IgD-negative memory B cell (primary cell): ENCODE results near the gene LSM12. TPM values are rescaled to one million over a fixed set of nuclear protein-coding genes. Genes with fewer than 3 reads are reported as not detected.
A peak's percentile ranks its signal among the peaks of the same experiment; 100 is the strongest.

Experiments
- H3K27ac Mint-ChIP-seq, 3 donors: one replicate each; pipeline ENCODE4 v1.8.0; 2020 to 2022; ENCODE audit warnings: mild to moderate bottlenecking in 3 of 3, mixed read lengths in 3 of 3, moderate library complexity in 1 of 3
- H3K27me3 Mint-ChIP-seq: one replicate; pipeline ENCODE4 v1.8.0; 2021; ENCODE audit warnings: mixed read lengths
- H3K36me3 Mint-ChIP-seq: one replicate; pipeline ENCODE4 v1.8.0; 2020; ENCODE audit warnings: mild to moderate bottlenecking, mixed read lengths
- H3K4me1 Mint-ChIP-seq, 3 donors: one replicate each; pipeline ENCODE4 v1.8.0; 2020 to 2022; ENCODE audit warnings: mixed read lengths in 3 of 3, mild to moderate bottlenecking in 1 of 3
- H3K4me3 Mint-ChIP-seq, 4 donors: one replicate each; pipeline ENCODE4 v1.8.0; 2020 to 2022; ENCODE audit warnings: mild to moderate bottlenecking in 4 of 4, mixed read lengths in 4 of 4, moderate library complexity in 3 of 4
- H3K9me3 Mint-ChIP-seq, 3 donors: one replicate each; pipeline ENCODE4 v1.8.0; 2020 to 2021; ENCODE audit warnings: mixed read lengths in 3 of 3, mild to moderate bottlenecking in 1 of 3
- polyA plus RNA-seq: library from polyadenylated mRNA; unstranded; fragments of 300-500 nt; fragmentation: Illumina TruSeq; gene quantifications from one replicate; pipeline ENCODE4 v1.2.3, GENCODE V29; 2021

Gene LSM12
- polyA plus RNA-seq, 1 donor from 2014 or later, result 73.4 TPM

DNA sequence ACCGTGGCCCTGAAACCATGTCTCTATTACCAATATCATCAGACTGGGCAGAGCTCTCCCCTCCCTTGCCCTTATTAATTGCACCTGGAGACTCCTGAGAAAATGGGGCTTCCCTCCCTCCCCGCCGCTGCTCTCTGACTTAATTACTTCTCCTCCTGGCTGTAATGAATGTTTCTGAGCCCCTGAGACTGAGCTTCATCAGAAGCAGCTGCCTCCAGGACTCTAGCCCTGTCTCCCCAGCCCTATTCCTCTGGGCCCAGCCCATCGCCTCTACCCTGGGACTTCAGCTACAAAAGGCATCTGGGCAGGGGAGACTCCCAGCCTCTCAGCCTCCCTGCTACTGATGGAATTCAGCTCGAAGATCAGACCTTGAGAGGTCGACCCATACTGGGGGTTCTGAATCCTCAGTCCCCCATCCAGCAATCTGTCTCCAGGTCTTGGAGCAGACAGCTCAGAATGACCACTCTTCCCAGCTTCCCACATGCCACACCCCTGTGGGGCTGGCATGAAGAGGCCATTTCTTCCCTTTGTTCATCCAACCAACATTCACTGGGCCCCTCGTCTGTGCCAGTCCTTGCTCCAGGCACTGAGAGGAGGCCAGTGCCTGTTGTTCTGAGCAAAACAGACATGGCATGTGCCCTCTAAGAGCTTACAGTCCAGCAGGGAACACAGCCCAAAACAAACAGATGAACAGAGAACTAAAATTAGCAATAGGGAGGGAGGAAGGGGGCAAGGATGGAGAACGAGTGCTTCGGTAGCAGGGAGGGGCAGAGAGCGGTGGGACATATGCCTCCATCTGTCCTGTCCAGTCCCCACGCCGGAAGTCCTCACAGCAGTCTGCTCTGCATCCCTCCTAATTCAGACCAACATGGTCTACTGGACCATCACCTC is 79.1 kb downstream of the LSM12 start:
- Mint-ChIP-seq H3K4me1 (peaks cover 1 to 5% (median 1%) of the 10 kb centered on the region in 3 donors), H3K9me3 (no peaks in the 10 kb centered on the region), H3K36me3 (no peaks in the 10 kb centered on the region), H3K27ac (peak overlapping the region in 1 of 3 donors; percentile 20), H3K4me3 (no peak overlapping the region), H3K27me3 (peaks cover 30% of the 10 kb centered on the region)

DNA sequence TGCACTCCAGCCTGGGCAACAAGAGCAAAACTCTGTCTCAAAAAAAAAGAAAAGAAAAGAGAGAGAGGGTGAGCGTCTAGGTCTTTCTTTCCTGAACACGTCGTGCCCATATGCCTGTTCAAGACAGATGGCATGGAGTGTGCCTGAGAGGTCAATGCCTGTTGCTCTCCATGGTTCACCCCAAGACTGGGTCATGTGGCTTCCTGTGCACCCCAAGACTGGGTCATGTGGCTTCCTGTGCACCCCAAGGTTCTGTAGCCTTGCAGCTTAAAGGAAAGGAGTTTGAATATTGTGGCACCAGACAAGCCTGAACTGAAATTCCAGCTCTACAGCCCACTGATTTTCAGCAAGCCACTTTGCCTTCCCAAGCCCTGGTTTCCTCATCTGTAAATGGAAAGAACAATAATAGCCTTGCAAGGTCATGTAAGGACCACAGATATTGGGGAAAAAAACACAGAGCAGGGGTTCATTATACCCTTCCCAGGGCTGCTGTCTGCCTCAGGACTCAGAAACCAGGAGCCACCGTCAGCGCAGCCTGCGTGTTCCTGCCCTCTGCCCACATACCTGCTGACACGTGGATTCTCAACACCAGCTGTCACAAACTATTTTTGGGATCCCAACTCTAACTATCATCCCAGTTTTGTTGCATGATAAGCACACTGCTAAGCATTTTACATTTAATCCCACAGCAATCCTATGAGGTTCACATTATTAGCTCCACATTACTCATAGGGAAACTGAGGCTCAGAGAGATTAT is 80.1 kb downstream of the LSM12 start:
- Mint-ChIP-seq H3K27ac (peak overlapping the region in 1 of 3 donors; percentile 19), H3K4me3 (no peak overlapping the region), H3K9me3 (no peaks in the 10 kb centered on the region), H3K36me3 (no peaks in the 10 kb centered on the region), H3K4me1 (peaks cover 1 to 5% (median 1%) of the 10 kb centered on the region in 3 donors), H3K27me3 (peaks cover 40% of the 10 kb centered on the region)

GRCh38 chr17:43984521-43984920 is 82.0 kb downstream of the LSM12 start:
- no peak overlapping the region for H3K27ac Mint-ChIP-seq
- H3K36me3 Mint-ChIP-seq, result peaks cover 1% of the 10 kb centered on the region
- peaks cover 42% of the 10 kb centered on the region for H3K27me3 Mint-ChIP-seq
- no peaks in the 10 kb centered on the region for H3K9me3 Mint-ChIP-seq
- peaks cover 1 to 5% (median 1%) of the 10 kb centered on the region in 3 donors for H3K4me1 Mint-ChIP-seq
- peak overlapping the region in 1 of 4 donors; percentile 27 for H3K4me3 Mint-ChIP-seq

Other genes with a start within 250 kb of the LSM12 start
- gene MPP3, start 233.5 kb downstream of the LSM12 start, polyA plus RNA-seq, result not detected
- not detected for gene CD300LG, start 219.5 kb downstream of the LSM12 start, polyA plus RNA-seq
- 0.18 TPM for gene MPP2, start 159.1 kb downstream of the LSM12 start, polyA plus RNA-seq
- not detected for gene PPY, start 124.2 kb downstream of the LSM12 start, polyA plus RNA-seq
- not detected for gene PYY, start 112.7 kb downstream of the LSM12 start, polyA plus RNA-seq
- gene NAGS, start 62.0 kb downstream of the LSM12 start, polyA plus RNA-seq, result 0.64 TPM
- 24.6 TPM for gene TMEM101, start 51.7 kb downstream of the LSM12 start, polyA plus RNA-seq
- gene G6PC3, start 4.1 kb upstream of the LSM12 start, polyA plus RNA-seq, result 22.5 TPM
- gene HDAC5, start 57.0 kb upstream of the LSM12 start, polyA plus RNA-seq, result 49.5 TPM
- gene HROB, start 75.3 kb upstream of the LSM12 start, polyA plus RNA-seq, result 0.24 TPM
- gene ASB16, start 104.0 kb upstream of the LSM12 start, polyA plus RNA-seq, result not detected
- gene TMUB2, start 120.3 kb upstream of the LSM12 start, polyA plus RNA-seq, result 43.0 TPM
- 15.4 TPM for gene ATXN7L3, start 133.2 kb upstream of the LSM12 start, polyA plus RNA-seq
- gene UBTF, start 153.0 kb upstream of the LSM12 start, polyA plus RNA-seq, result 74.3 TPM
- not detected for gene SLC4A1, start 201.5 kb upstream of the LSM12 start, polyA plus RNA-seq
- not detected for gene RUNDC3A, start 241.9 kb upstream of the LSM12 start, polyA plus RNA-seq